Right atrium auricular region (tissue), 2 donors: ENCODE results near the gene RANBP1. TPM values are rescaled to one million over a fixed set of nuclear protein-coding genes. Genes with fewer than 3 reads are reported as not detected.
"Not testable (repeated sequence)": the region's sequence is repeated elsewhere in the genome, so short reads cannot be mapped to it uniquely, and the experiment has no call there.

ENCODE experiments used
- DNase-seq: peaks from one replicate; pipeline ENCODE4 v3.0.0-alpha.2; 2019; ENCODE audit warnings: low spot score
- H3K27ac ChIP-seq, 2 donors: fragments of 200-600 bp; sonication (generic); 1 replicate in 1 of 2; 2 replicates in 1 of 2; pipeline ENCODE4 v1.5.1; 2016 to 2019
- H3K27me3 ChIP-seq, 2 donors: fragments of 200-600 bp; sonication (generic); one replicate each; pipeline versions ENCODE4 v1.5.1 to v1.6.0; 2017 to 2019
- H3K36me3 ChIP-seq: fragments of 200-600 bp; sonication (generic); one replicate; pipeline ENCODE4 v1.5.1; 2016
- H3K4me1 ChIP-seq, 2 donors: fragments of 200-600 bp; sonication (generic); one replicate each; pipeline versions ENCODE4 v1.5.1 to v1.6.0; 2017 to 2019
- H3K4me3 ChIP-seq, 2 donors: fragments of 200-600 bp; sonication (generic); 1 replicate in 1 of 2; 2 replicates in 1 of 2; pipeline ENCODE4 v1.5.1; 2017 to 2019; ENCODE audit warnings: mild to moderate bottlenecking in 1 of 2, moderate library complexity in 1 of 2
- H3K9me3 ChIP-seq, 2 donors: fragments of 200-600 bp; sonication (generic); one replicate each; pipeline ENCODE4 v1.5.1; 2019
- CTCF ChIP-seq, 2 donors: fragments of 200-600 bp; sonication (generic); IDR thresholded peaks; one replicate each; pipeline ENCODE4 v1.5.1; 2019; ENCODE audit warnings: antibody characterized with exemption in 2 of 2
- total RNA-seq, 2 donors: library from RNA; depleted of rRNA; stranded (reverse); fragments of >200 nt; gene quantifications; one replicate each; pipeline ENCODE4 v1.1.0, GENCODE V29; 2016

Gene RANBP1
- total RNA-seq, result 10 to 100 TPM; 63.6 to 96.5 TPM

- H3K36me3 ChIP-seq, result peaks cover 60% of the 10 kb centered on the region
- no peaks in the 10 kb centered on the region for H3K27me3 ChIP-seq
- TF ChIP-seq CTCF (IDR thresholded peaks at IDR 0.05), result no peak
- peak within 1 kb of the TSS; percentile 91 for H3K4me3 ChIP-seq
- peaks cover 0 to 49% of the 10 kb centered on the region in 2 donors for H3K4me1 ChIP-seq
- peak within 1 kb of the TSS; percentile 88 to 93 for H3K27ac ChIP-seq
- H3K9me3 ChIP-seq, result no peaks in the 10 kb centered on the region
- no peak for DNase-seq
Observed at GRCh38 chr22:20115691-20116375, at the start of gene RANBP1. Gene RANBP1 (plus strand): TSS chr22:20116104. CDS start chr22:20116185, 81 bp downstream.

DNA sequence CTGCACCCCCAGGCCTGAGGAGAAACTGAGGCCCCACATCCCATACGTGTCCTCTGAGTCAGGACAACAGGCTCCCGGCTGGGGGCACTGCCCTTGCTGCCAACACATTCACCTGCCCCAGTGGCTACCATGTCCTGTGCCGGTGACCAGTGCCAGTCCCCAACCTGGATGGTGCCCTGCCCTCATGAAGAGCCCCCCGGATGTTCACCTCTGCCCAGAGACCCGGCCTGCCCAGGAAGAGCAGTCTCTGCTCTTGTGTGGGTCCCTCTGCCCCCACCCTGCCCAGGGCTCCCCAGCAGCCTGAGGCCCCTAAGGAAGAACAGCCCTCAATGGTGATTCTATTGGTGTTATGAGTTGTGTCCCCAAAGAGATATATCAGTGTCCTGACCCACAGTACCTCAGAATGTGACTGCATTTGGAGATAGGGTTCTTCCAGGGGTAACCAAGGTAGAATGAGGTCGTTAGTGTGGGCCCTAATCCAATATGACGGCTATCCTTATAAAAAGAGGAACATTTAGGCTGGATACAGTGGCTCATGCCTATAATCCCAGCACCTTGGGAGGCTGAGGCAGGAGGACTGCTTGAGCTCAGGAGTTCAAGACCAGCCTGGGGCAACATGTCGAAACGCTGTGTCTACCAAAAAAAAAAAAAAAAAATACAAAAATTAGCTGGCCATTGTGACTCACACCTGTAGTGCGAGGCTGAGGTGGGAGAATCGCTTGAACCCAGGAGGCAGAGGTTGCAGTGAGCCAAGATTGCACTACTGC is 49.1 kb upstream of the RANBP1 start:
- no peak overlapping the region for H3K4me3 ChIP-seq
- no peak overlapping the region for H3K27ac ChIP-seq
- H3K27me3 ChIP-seq, result no peaks in the 10 kb centered on the region
- no peak for TF ChIP-seq CTCF (IDR thresholded peaks at IDR 0.05)
- no peaks in the 10 kb centered on the region for H3K9me3 ChIP-seq
- no peaks in the 10 kb centered on the region for H3K4me1 ChIP-seq
- H3K36me3 ChIP-seq, result peaks cover 32% of the 10 kb centered on the region
- no peak for DNase-seq

- H3K4me3 ChIP-seq, H3K4me1 ChIP-seq, DNase-seq, H3K9me3 ChIP-seq, H3K27ac ChIP-seq, H3K27me3 ChIP-seq: not testable (repeated sequence)
- H3K36me3 ChIP-seq, result peaks cover 27% of the 10 kb centered on the region
Observed at GRCh38 chr22:20067384-20067682, 48.6 kb upstream of the RANBP1 start.

DNA sequence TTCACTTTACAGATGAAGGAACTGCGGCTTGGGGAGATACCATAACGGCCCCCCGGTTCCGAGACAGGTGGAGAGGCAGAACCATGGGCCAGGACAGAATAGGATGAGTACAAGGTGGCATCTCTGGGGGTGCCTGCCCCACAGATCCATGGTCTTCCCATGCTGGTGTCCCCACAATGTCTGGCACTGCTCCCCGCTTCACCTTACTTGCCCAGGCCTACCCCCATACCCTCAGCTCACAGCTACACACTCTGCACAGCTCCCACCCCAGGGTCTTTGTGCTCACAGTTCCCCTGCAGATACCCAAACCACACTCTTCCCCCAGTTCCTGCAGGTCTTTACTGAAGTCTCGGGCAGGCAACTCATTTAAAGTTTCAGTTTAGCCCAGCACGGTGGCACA is 47.3 kb upstream of the RANBP1 start:
- DNase-seq, result no peak
- H3K27me3 ChIP-seq, result no peaks in the 10 kb centered on the region
- no peaks in the 10 kb centered on the region for H3K9me3 ChIP-seq
- no peak overlapping the region for H3K27ac ChIP-seq
- no peak overlapping the region for H3K4me3 ChIP-seq
- peaks cover 14% of the 10 kb centered on the region for H3K36me3 ChIP-seq
- no peak for TF ChIP-seq CTCF (IDR thresholded peaks at IDR 0.05)
- H3K4me1 ChIP-seq, result no peaks in the 10 kb centered on the region

DNA sequence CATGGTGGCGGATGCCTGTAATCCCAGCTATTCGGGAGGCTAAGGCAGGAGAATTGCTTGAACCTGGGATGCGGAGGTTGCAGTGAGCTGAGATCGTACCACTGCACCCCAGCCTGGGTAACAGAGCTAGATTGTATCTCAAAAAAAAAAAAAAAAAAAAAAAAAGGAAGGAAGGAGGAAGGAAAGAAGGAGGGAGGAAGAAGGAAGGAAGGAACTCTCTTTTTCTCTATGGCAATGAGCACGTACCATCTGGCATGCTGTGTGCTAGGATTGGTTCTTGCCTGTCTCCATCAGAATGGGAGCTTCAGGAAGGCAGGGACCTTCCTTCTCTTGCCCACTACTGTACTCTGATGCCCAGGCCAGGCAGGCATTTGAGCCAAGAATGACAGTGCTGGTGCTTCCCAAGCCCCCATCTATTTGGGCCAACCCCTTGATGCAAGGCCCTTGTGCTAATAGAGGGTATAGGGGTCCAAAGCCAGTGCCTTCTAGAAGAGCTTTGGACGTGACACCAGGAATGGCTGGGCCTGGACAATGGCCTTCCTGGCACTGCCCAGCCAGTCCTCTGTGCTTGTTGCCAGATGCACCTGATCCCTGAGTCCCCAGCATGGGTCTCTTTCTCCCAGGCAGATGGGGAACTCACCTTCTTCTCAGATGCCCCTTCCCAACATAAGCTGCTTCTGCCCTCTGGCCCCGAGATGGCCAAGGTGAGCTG is 46.4 kb upstream of the RANBP1 start:
- no peaks in the 10 kb centered on the region for H3K27me3 ChIP-seq
- no peaks in the 10 kb centered on the region for H3K4me1 ChIP-seq
- TF ChIP-seq CTCF (IDR thresholded peaks at IDR 0.05), result no peak
- no peaks in the 10 kb centered on the region for H3K9me3 ChIP-seq
- no peak overlapping the region for H3K4me3 ChIP-seq
- no peak overlapping the region for H3K27ac ChIP-seq
- H3K36me3 ChIP-seq, result peaks cover 6% of the 10 kb centered on the region
- no peak for DNase-seq

- H3K4me3 ChIP-seq, result no peak overlapping the region
- H3K27ac ChIP-seq, result no peak overlapping the region
- no peaks in the 10 kb centered on the region for H3K27me3 ChIP-seq
- no peak for DNase-seq
- no peak for TF ChIP-seq CTCF (IDR thresholded peaks at IDR 0.05)
- H3K4me1 ChIP-seq, result no peaks in the 10 kb centered on the region
- H3K36me3 ChIP-seq, result no peaks in the 10 kb centered on the region
- H3K9me3 ChIP-seq, result no peaks in the 10 kb centered on the region
Observed at GRCh38 chr22:20071524-20071972, 44.4 kb upstream of the RANBP1 start.
